ENCODE results near the gene BCL2L13.
"Not testable (repeated sequence)": the region's sequence is repeated elsewhere in the genome, so short reads cannot be mapped to it uniquely, and the experiment has no call there.

The BCL2L13 gene, protein sequence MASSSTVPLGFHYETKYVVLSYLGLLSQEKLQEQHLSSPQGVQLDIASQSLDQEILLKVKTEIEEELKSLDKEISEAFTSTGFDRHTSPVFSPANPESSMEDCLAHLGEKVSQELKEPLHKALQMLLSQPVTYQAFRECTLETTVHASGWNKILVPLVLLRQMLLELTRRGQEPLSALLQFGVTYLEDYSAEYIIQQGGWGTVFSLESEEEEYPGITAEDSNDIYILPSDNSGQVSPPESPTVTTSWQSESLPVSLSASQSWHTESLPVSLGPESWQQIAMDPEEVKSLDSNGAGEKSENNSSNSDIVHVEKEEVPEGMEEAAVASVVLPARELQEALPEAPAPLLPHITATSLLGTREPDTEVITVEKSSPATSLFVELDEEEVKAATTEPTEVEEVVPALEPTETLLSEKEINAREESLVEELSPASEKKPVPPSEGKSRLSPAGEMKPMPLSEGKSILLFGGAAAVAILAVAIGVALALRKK

DNA sequence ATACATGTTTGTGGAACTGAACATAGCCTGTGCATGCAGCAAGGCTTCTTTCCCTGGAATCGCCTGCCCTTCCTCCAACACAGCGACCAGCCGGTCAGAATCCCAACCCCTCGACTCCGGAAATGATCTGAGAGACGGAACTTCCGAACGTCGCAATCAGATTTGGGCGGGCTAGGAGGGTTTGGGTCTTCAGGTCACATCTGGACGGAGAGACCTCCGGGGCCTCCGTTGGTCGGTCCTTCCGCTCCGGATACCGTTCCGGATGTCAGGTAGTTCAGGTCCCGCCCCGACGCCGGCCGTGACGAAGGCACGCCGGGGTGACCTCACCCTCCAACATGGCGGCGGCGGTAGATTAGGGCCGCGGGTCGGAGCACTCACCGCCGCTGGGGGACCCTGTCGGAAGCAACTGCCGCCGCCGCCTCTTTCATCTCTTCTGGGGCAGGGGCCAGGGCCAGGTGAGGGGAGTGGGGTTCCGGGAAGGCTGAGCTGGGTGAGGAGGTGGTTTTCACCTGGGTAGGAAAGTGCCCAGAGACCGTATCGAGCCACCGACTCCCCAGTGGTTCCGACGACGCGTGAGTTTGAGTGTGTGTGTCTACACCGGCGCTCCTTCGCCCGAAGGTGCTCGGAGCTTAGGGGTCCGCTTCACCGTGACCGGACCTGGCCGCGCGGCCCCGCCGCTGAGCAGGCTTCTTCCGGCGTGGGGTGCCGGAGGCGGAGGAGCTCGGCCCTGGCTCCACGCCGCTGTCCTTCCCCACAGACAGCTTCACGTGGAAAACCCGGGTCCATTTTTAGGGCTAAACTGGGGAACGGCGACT lies at the start of gene BCL2L13:
Gene BCL2L13, plus strand, starts transcription at position 326 of the 815 bp plus-strand sequence. CDS start 16,955 bp downstream, outside the sequence.
- peak; percentile 84 to 87 for DNase-seq

DNA sequence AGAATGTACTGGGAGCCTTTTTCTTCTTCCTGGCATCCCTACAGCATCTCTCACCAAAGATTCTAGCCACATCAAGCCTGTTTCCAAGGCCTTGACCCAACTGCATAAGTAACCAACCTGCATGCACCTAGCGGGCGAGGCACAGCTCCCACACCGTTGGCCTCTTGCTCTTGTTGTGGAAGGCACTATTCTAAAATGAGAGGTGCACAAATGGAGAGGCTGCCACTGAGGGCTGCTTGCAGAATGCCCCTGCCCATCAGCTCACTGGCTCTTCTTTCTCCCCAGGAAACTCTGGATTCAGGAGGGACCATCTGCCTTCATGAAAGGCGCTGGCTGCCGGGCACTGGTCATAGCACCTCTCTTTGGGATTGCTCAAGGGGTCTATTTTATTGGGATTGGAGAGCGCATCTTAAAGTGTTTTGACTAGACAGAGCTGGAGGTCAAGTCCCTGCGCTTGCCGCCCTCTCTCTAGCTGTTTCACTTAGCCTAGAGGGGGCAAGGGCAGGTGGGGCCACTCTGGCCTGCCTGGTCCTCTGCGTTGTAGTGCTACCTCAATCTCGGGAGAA lies 48.7 kb upstream of the BCL2L13 start:
- DNase-seq = no peak

DNA sequence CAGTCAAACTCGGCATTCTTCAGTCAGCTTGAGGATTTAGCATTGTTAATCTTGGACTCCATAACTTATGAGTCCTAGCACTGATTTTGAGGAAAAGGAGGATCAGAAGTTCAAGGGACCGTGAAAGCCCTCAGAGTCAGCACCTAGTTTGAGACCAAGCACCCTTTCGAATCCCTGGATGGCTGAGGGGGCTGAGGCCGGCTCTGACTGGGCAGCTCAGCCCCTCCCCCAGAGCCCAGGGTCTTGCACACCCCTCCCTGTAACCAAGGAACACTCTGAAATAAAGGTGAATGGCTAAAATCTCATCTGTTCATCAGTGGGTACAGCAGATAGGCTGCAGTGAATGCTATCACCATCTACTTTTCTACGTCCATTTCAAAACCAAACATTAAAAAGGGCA lies 48.0 kb upstream of the BCL2L13 start:
- no peak for DNase-seq

DNA sequence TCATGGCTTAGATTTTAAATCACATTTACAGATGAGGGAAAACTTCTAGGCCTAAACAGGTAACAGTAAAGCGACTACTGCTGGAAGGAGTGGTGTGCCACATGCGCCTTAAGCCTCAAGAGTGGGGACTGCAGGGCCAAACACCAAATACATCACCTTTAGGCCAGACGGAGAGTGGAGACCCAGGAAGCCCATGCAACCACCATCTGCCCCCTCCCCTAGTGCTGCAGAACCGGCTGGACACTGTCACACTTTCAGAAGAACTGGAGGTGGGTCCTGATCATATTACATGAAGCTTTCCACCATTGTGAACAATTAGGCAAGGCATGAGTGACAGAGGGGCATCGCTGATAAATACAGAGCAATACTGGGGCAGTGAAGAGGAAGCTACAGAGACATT lies 46.4 kb upstream of the BCL2L13 start:
- no peak for DNase-seq

DNA sequence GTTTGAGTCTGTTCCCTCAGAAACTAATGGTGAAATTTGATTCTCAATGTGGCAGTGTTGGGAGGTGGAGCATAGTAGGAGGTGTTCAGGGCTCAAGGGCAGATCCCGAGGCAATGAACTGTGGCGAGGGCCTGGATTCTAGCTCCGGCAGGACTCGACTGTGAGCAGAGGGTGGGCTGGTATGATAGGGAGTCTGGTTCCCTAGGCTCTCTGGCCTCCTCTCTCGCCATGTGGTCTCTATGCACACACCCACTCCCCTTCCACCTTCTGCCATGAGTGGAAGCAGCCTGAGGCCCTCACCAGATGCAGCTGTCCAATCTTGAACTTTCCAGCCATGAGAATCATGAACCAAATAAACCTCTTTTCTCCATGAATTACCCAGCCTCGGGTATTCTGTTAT lies 42.3 kb upstream of the BCL2L13 start:
- no peak for DNase-seq

DNA sequence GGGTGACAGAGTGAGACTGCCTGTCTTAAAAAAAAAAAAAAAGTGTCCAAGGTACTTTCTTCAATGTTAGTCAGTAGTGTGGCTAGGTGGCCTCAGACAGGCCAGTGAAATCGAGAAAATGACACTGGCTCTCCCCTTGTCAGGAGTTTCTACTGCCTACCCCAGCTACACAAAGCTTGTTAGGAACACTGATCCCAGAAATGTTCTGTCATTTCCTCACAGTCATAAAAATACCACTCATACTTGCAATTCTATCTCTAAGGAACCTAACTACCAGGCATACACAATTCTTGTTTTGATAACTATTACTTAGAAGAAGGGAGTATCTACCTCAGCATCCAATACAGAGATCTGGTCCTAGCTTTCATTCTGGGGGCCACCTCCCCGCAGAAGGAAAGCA lies 41.3 kb upstream of the BCL2L13 start:
- no peak for DNase-seq

DNA sequence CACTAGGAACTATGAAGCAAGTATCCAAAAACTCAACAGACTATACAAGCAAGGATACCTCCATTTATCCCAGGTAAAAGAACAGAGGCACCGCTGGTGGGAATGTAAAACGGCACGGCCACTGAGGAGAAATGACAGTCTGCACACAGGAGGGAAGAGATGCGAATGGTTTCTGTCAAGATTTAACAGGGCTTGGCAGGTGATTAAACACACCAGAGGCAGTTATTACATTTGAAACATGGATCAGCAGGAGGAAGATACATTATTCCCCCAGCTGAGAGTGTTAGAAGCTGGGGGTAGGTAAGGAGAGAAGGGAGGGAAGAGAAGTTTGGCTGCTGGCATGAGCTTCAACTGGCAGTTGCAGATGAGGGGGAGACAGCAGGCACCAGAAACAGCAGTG lies 40.2 kb upstream of the BCL2L13 start:
- DNase-seq = no peak

DNA sequence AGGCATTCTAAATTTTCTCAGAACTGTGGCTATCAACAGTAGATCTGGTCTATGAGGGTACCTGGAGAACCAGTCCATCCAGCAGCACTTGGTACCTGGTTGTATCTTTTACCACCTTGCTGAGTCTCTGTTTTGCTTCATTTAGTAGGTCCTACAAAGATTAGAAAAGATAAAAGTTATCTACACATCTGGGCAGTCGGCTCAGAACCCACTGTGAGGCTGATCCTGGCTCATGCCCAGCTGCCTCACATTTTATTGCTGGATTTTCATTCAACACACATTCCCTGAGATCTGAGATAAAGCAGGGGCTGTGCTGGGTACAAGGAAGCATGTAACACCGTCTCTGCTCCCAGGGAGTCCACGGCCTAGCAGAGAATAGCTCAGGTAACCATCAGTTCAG lies 37.5 kb upstream of the BCL2L13 start:
- DNase-seq = no peak

DNA sequence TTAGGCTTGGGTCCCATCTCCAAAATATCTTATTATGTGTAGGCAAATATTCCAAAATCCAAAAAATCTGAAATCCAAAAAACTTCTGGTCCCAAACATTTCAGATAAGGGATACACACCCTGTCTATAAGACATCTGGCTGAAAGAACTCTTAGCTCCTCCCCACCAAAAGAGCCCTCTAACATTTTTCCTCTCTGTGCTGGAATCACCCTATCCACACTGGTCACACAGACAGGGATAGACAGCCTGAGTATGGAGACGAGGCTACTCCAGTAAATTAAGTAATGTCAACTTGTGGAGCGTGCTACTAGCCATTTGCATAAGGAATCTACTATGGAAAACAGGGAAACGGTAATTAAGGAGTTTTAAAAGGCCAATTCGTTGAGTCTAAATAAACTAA lies 34.9 kb upstream of the BCL2L13 start:
- no peak for DNase-seq

DNA sequence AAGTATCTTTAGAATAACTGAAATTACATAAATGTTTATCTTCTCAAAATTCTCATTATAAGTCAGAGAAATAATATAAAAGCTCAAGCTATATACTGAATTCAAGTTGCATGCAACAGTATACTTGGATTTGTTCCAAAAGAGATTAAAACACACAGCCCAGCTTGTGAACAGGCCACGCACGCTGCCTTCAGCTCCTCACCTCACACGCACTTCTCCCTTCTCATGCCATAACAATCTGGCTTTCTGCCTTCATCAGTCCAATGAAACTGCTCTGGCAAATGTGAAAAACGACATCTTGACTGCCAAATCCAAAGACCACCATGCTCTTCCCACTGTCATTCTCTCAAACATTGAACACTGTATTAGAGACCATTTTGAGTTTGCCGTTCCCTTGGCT lies 32.1 kb upstream of the BCL2L13 start:
- no peak for DNase-seq

DNA sequence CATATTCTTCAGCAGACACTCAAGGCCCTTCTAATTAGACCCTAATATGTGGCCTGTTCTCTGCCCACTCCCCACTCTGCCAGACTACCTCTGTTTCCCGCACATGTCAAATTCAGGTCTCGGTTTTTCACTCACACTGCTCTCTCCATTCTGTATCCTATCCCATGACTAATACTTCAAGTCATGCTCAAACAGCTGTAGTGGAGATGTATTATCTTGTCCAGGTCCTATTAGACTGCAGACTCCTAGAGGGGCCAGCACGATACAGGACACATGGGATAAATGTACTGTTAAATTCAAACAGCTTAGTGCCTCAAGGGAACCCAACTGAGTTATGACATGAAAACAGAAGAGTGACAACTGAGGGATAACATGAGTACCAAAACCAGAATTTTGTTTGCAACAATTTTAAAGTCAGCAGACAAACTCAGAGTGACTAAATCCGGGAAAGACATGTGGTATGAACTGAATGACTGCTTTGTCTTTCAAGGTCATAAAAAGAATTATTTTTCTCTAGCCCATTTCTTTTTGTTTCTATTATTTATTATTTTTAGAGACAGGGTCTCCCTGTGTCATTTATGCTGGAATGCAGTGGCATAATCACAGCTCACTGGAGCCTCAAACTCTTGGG lies 30.6 kb upstream of the BCL2L13 start:
- no peak for DNase-seq

DNA sequence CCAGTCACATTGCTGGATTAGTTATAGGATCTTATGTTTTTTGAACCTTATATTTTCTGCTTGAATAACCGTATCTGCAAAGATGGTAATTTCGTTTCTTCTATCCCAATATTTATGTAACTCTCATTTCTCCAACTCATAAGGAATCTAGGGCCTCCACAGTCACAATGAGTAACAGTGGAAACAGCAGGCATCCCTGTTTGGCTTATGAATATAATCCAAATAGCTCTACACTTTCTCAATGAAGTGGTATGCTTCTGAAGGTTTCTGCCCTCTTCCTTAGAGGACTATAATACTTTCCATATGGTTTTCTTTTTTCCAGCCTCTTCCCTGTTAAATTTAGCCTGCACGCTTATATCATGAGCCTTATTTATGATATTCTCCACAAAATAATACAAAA lies 26.5 kb upstream of the BCL2L13 start:
- no peak for DNase-seq

DNA sequence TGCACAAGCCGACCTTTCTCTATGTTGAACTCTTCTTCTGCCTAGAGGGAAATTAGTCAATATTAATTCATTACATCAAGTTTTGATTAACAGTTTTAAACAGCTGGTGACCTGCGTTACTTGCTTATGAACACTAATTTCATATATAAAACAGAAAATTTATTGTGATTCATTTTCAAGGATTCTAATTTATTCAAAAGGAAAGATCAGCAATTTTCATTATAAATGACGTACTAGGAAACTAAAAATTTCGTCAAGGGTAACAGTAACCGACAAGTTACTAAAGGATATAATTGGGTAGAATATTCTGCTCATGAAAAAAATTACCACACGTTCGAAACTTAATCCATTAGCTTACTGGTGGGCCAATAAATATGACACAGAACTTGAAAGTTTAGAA lies 25.3 kb upstream of the BCL2L13 start:
- no peak for DNase-seq

DNA sequence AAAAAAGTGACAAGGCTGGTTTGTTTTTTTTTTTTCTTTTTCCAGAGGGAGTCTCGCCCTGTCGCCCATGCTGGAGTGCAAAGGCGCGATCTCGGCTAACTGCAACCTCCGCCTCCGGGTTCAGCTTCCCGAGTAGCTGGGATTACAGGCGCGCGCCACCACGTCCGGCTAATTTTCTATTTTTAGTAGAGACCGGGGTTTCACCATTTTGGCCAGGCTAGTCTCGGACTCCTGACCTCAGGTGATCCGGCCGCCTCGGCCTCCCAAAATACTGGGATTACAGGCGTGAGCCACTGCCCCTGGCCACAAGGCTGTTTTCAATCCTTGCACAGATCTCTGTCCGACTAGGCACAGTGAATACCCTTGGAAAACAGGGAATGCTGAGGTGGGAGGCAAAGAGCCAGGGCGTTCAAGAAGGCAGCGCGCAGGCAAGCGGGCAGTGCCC lies 10.6 kb upstream of the BCL2L13 start:
- no peak for DNase-seq

DNA sequence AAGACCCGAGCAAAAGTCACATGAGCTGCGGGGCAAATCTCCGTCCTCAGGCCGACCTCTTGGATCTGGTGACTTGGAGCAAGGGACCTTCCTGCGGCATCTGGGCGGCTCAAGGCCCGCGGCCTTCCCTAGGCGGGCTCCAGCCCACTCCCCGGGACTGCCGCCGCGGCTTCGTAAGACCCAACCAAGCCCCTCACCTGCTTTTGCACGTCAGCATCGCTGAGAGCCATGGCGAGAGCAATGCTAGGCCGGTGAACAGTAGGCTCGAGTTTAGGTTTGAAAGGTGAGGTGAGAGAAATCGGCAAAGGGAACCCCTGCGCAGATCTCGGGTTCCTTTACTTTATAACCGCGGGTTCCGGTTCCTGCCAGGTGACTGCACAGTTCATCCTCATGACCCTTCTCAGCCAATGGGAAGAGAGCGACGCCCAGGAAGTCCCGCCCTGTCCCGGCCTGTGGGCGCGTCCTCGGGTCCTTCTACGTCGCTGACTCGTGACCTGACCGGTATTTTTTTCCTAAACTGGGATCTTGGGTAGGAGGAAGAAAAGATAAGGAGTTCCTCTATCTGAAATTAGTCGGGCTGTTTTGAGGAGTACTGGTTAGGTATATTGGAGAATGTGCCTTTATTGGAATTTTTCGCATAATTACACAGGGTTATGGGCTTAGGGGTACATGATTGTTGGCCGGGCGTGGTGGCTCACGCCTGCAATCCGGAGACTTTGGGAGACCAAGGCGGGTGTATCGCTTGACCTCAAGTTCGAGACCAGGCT lies 10.0 kb upstream of the BCL2L13 start, which contains the start of gene ATP6V1E1:
Gene ATP6V1E1, minus strand, starts transcription at position 344 of the 767 bp plus-strand sequence. Its CDS starts 114 bp downstream, at position 230.
- peak; percentile 81 to 89 for DNase-seq

DNA sequence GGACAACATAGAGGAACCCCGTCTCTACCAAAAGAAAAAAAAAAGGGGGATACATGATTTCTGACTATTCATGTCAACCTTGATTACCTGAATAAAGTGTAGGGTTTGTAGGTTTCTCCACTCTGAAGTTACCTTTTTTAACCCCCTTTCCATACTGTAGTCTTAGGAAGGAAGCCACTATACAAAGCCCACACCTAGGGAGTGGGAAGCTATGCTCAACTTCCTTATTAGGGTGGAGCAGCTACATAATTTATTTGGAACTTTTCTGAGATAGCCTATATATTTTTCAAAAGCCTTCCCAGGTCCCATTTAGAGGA lies 9.4 kb upstream of the BCL2L13 start:
- DNase-seq = no peak

DNA sequence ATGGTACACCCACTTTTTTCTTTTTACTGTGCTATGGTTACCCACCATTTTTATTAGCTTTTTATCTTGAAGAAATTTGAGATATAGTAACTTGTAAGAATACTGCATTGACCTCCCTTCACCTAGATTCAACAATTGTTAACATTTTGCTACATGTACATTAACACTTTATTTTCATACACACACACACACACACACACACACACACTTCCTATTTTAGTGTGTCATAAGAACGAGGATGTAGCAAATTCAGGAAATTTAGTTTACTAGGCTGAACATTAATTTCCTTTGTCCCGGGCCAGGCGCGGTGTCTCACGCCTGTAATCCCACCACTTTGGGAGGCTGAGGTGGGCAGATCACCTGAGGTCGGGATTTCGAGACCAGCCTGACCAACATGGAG lies 8.9 kb upstream of the BCL2L13 start:
- no peak for DNase-seq

DNA sequence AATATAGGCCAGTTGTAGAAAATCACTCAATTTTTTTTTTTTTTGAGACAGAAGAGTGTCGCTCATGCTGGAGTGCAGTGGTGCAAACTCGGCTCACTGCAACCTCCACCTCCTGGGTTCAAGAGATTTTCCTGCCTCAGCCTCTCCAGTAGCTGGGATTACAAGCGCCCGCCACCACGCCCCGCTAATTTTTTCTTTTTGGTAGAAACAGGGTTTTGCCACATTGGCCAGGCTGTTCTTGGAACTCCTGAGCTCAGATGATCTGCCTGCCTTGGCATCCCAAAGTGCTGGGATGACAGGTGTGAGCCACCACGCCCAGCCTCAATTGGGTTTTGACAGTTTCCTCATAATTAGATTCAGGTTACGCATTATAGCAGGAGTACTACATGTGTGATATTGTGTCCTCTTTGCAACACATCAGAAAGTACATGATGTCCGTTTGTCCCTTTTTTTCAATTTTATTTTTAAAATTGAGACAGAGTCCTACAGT lies 7.4 kb upstream of the BCL2L13 start:
- DNase-seq = no peak

DNA sequence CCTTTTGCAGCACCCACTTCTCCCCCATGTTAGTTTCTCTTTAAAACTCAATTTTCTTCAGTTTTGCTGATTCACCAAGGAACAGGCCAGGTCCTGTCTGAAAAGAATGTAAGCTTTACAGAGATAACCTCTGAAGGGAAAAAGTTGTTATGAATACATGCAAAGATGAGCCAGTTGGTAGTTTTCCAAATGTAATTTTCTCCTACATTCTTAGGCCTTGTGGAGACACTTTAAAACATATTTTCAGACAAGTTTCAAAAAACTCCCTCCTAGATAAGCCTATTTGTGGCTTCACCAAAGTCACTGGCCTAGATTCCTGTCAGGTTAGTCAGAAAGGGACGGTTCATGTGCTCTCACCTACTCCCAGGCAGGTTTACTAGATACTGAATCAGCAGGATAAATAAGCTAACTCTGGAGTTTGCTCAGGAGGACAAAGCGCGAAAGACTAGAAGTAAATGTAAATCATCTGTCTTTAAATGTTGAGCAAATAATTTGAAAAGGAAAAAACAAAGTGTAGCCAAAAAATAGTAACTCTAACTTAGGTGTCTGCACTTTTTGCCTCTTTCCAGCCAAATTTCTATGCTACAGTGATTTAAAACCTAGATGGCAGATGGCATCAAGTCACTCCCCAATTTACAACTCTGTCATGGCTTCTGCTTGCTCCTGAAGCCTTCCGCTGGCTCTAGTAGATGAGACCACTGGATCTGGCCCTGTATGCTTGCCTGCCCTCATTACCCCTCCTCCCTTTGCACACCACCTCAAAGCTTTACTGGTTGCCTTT lies 5.2 kb upstream of the BCL2L13 start:
- DNase-seq = no peak

DNA sequence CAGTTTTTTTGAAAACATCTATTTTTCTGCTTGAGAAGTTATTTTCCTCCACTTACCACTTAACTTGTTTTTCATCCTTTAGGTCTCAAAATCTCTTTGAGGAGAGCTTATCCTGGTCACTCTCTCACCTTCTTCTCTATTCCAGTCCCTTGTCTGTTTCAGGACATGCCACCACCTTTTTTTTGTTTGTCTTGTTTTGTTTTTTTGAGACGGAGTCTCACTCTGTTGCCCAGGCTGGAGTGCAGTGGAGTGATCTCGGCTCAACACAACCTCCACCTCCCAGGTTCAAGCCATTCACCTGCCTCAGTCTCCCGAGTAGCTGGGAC lies 4.6 kb upstream of the BCL2L13 start:
- no peak for DNase-seq

DNA sequence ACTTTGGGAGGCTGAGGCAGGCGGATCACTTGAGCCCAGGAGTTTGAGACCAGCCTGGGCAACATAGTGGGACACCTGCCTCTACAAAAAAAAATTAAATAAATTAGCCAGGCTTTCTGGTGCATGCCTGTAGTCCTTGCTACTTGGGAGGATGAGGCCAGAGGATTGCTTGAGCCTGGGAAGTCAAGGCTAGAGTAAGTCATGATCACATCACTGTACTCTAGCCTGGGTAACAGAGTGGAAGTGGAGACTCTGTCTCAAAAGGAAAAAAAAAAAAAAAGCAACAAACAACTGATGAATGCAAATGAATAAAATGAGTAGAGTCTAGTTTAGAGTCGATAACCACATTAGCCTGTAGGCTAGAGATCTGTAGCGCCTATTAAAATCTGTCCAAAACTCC lies 3.9 kb upstream of the BCL2L13 start:
- no peak for DNase-seq

DNA sequence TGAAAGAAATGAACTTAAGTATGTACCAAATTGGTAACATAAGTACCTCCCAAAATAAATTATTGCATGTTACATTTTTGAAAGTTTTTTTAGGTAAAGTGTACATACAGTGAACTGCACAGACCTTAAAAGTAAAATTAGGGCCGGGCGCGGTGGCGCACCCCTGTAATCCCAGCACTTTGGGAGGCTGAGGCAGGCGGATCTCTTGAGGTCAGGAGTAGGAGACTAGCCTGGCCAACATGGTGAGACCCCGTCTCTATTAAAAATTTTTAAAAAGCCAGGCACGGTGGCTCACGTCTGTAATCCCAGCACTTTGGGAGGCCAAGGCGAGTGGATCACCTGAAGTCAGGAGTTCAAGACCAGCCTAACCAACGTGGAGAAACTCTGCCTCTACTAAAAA lies 1.7 kb upstream of the BCL2L13 start:
- not testable (repeated sequence) for DNase-seq
